HEK293 (cell line): ENCODE results near the gene RLN3.

Source experiments
- CTCF ChIA-PET: fragments of 350-600 bp; formaldehyde crosslinking; extraction: SDS; loops from one replicate; lab custom pipeline; 2021; ENCODE audit warnings: antibody characterized with exemption; lab: Yijun Ruan, JAX
- POLR2A ChIA-PET: fragments of 300-600 bp; formaldehyde crosslinking; extraction: SDS; loops from one replicate; lab custom pipeline; 2020; ENCODE audit warnings: antibody characterized with exemption, inconsistent platforms; lab: Yijun Ruan, JAX
- H3K27ac ChIP-seq: fragments of 200-500 bp; sonication (Bioruptor generic); 2 replicates; pipeline ENCODE4 v1.5.1; 2014; ENCODE audit warnings: low read depth, low read length, control low read depth, inconsistent platforms; ENCODE audit errors: extremely low read depth
- H3K36me3 ChIP-seq, 2 experiments: fragments of 200-500 bp in 1 of 2; sonication (Bioruptor generic) in 1 of 2; 1 replicate in 1 of 2; 2 replicates in 1 of 2; pipeline ENCODE4 v1.5.1; 2014 to 2017; ENCODE audit warnings: inconsistent platforms in 2 of 2, low read length in 2 of 2; ENCODE audit not compliant: control insufficient read depth in 2 of 2, insufficient read depth in 1 of 2
- H3K4me1 ChIP-seq: fragments of 200-500 bp; sonication (Bioruptor generic); 2 replicates; pipeline ENCODE4 v1.5.1; 2014; ENCODE audit warnings: mild to moderate bottlenecking, low read length, inconsistent platforms; ENCODE audit not compliant: control insufficient read depth, insufficient read depth
- H3K4me3 ChIP-seq: 2 replicates; pipeline ENCODE4 v1.5.1; 2011; ENCODE audit warnings: low read depth, mild to moderate bottlenecking, control low read depth, low read length, moderate library complexity
- H3K9me3 ChIP-seq: fragments of 200-500 bp; sonication (Bioruptor generic); 2 replicates; pipeline ENCODE4 v1.5.1; 2014; ENCODE audit warnings: low read depth, low read length, inconsistent platforms; ENCODE audit not compliant: control insufficient read depth, insufficient read depth
- KLF9 ChIP-seq: fragments of 450-650 bp; formaldehyde crosslinking; IDR thresholded peaks from 2 replicates; pipeline ENCODE4 v1.5.1; 2016; ENCODE audit warnings: missing biosample characterization, missing genetic modification characterization, low read depth
- RBAK ChIP-seq: fragments of 450-650 bp; formaldehyde crosslinking; IDR thresholded peaks from 2 replicates; pipeline ENCODE4 v1.5.1; 2016; ENCODE audit warnings: missing biosample characterization, missing genetic modification characterization
- SCRT2 ChIP-seq: fragments of 450-650 bp; formaldehyde crosslinking; IDR thresholded peaks from 2 replicates; pipeline ENCODE4 v1.5.1; 2016; ENCODE audit warnings: missing biosample characterization, missing genetic modification characterization
- TCF7L2 ChIP-seq: IDR thresholded peaks from 2 replicates; pipeline ENCODE4 v1.6.1; 2011; ENCODE audit warnings: low read depth, mild to moderate bottlenecking, inconsistent platforms, low read length, moderate library complexity, borderline replicate concordance
- YY2 ChIP-seq: fragments of 450-650 bp; formaldehyde crosslinking; IDR thresholded peaks from 2 replicates; pipeline ENCODE4 v1.5.1; 2016; ENCODE audit warnings: missing biosample characterization, missing genetic modification characterization
- ZBTB20 ChIP-seq: fragments of 450-650 bp; formaldehyde crosslinking; IDR thresholded peaks from 2 replicates; pipeline ENCODE4 v1.5.1; 2016; ENCODE audit warnings: missing biosample characterization, missing genetic modification characterization
- ZNF157 ChIP-seq: fragments of 450-650 bp; formaldehyde crosslinking; IDR thresholded peaks from 2 replicates; pipeline ENCODE4 v1.5.1; 2016; ENCODE audit warnings: missing biosample characterization, missing genetic modification characterization
- ZNF366 ChIP-seq: fragments of 450-650 bp; formaldehyde crosslinking; conservative IDR thresholded peaks from 2 replicates; pipeline ENCODE4 v1.5.1; 2016; ENCODE audit warnings: missing biosample characterization, missing genetic modification characterization
- ZNF549 ChIP-seq: fragments of 450-650 bp; IDR thresholded peaks from 2 replicates; pipeline ENCODE4 v1.5.1; 2018; ENCODE audit warnings: missing biosample characterization, missing genetic modification characterization, mild to moderate bottlenecking, inconsistent platforms, moderate library complexity
- ZNF555 ChIP-seq: fragments of 450-650 bp; formaldehyde crosslinking; conservative IDR thresholded peaks from 2 replicates; pipeline ENCODE4 v1.5.1; 2017; ENCODE audit warnings: missing biosample characterization, mild to moderate bottlenecking, missing genetic modification characterization, inconsistent platforms
- ZNF654 ChIP-seq: fragments of 450-650 bp; formaldehyde crosslinking; IDR thresholded peaks from 2 replicates; pipeline ENCODE4 v1.5.1; 2016; ENCODE audit warnings: low read depth, missing biosample characterization, missing genetic modification characterization
- ZNF670 ChIP-seq: fragments of 450-650 bp; formaldehyde crosslinking; IDR thresholded peaks from 2 replicates; pipeline ENCODE4 v1.5.1; 2016; ENCODE audit warnings: missing biosample characterization, missing genetic modification characterization, low read depth
- ZNF707 ChIP-seq: fragments of 450-650 bp; formaldehyde crosslinking; IDR thresholded peaks from 2 replicates; pipeline ENCODE4 v1.5.1; 2016; ENCODE audit warnings: missing biosample characterization, missing genetic modification characterization
- TF ChIP-seq, protein P1 (sequence below): fragments of 450-650 bp; formaldehyde crosslinking; IDR thresholded peaks from 2 replicates; pipeline ENCODE4 v1.5.1; 2016; ENCODE audit warnings: missing biosample characterization, missing genetic modification characterization
- TF ChIP-seq, protein P2 (sequence below): fragments of 450-650 bp; formaldehyde crosslinking; IDR thresholded peaks from 2 replicates; pipeline ENCODE4 v1.5.1; 2017; ENCODE audit warnings: missing biosample characterization, mild to moderate bottlenecking, missing genetic modification characterization, moderate library complexity
- TF ChIP-seq, protein P3 (sequence below): fragments of 450-650 bp; formaldehyde crosslinking; IDR thresholded peaks from 2 replicates; pipeline ENCODE4 v1.5.1; 2016; ENCODE audit warnings: missing biosample characterization, missing genetic modification characterization
- TF ChIP-seq, protein P4 (sequence below): fragments of 450-650 bp; formaldehyde crosslinking; IDR thresholded peaks from 2 replicates; pipeline ENCODE4 v1.5.1; 2016; ENCODE audit warnings: missing biosample characterization, missing genetic modification characterization
- TF ChIP-seq, protein P5 (sequence below): fragments of 450-650 bp; formaldehyde crosslinking; IDR thresholded peaks from 2 replicates; pipeline ENCODE4 v1.5.1; 2017; ENCODE audit warnings: missing biosample characterization, missing genetic modification characterization

RLN3 gene

DNA sequence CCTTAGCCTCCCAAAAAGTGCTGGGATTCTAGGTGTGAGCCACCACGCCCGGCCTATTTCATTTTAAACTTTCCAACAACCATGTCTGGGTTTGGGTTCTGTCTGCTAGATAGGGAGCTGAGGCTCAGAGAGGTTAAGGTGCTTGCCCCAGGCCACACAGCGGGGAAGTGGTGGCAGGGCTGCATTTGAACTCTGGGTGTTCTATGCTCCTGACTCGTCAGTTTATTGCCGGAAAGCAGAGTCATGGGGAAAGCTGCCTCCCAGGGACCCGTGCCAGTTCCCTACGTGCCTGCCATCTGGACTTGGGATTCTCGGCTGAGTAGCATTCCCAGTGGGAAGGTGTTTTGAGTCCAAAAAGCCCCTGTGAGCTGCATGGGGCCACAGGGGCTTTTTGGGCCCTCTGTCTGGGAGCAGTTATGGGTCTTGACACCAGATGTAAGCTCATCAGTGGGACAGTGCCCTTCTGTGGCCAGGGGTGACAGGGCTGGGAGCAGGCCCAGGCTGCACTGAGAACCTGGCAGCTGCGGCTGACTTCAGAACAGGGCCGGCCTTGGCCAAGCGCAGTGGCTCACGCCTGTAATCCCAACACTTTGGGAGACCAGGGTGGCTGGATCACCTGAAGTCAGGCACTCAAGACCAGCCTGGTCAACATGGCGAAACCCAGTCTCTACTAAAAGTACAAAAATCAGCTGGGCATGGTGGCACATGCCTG, 32.8 kb upstream of the RLN3 start:
- CTCF ChIA-PET: interaction anchor here (0.5 to 0.8 kb wide), 4 partner anchors 64 to 158 kb away, joined by 3 read pairs; no protein-coding TSS in a partner anchor
- Histone ChIP-seq H3K9me3 (no peaks in the 10 kb centered on the region), H3K4me1 (no peaks in the 10 kb centered on the region), H3K36me3 (peaks cover 11 to 37% of the 10 kb centered on the region in 2 experiments; a peak in 2 of 3 replicates), H3K27ac (no peak overlapping the region), H3K4me3 (no peak overlapping the region)
- TF ChIP-seq, protein P1, sequence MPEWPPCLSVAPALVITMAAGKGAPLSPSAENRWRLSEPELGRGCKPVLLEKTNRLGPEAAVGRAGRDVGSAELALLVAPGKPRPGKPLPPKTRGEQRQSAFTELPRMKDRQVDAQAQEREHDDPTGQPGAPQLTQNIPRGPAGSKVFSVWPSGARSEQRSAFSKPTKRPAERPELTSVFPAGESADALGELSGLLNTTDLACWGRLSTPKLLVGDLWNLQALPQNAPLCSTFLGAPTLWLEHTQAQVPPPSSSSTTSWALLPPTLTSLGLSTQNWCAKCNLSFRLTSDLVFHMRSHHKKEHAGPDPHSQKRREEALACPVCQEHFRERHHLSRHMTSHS (tag by site-specific recombination): no peak
- TF ChIP-seq ZNF670 (tag by site-specific recombination): no peak
- no peak for TF ChIP-seq ZBTB20 (tag by site-specific recombination)
- no peak for TF ChIP-seq ZNF707 (tag by site-specific recombination)
- TF ChIP-seq ZNF549: no peak
- TF ChIP-seq, protein P2, sequence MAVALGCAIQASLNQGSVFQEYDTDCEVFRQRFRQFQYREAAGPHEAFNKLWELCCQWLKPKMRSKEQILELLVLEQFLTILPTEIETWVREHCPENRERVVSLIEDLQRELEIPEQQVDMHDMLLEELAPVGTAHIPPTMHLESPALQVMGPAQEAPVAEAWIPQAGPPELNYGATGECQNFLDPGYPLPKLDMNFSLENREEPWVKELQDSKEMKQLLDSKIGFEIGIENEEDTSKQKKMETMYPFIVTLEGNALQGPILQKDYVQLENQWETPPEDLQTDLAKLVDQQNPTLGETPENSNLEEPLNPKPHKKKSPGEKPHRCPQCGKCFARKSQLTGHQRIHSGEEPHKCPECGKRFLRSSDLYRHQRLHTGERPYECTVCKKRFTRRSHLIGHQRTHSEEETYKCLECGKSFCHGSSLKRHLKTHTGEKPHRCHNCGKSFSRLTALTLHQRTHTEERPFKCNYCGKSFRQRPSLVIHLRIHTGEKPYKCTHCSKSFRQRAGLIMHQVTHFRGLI: no peak
- TF ChIP-seq SCRT2 (tag by site-specific recombination): no peak
- no peak for TF ChIP-seq ZNF366 (tag by site-specific recombination)
- TF ChIP-seq ZNF555 (tag by site-specific recombination): no peak
- TF ChIP-seq, protein P3, sequence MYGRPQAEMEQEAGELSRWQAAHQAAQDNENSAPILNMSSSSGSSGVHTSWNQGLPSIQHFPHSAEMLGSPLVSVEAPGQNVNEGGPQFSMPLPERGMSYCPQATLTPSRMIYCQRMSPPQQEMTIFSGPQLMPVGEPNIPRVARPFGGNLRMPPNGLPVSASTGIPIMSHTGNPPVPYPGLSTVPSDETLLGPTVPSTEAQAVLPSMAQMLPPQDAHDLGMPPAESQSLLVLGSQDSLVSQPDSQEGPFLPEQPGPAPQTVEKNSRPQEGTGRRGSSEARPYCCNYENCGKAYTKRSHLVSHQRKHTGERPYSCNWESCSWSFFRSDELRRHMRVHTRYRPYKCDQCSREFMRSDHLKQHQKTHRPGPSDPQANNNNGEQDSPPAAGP: no peak
- TF ChIP-seq, protein P4, sequence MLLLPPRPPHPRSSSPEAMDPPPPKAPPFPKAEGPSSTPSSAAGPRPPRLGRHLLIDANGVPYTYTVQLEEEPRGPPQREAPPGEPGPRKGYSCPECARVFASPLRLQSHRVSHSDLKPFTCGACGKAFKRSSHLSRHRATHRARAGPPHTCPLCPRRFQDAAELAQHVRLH (tag by site-specific recombination): no peak
- no peak for TF ChIP-seq RBAK (tag by site-specific recombination)
- no peak for TF ChIP-seq TCF7L2
- no peak for TF ChIP-seq YY2 (tag by site-specific recombination)
- TF ChIP-seq ZNF654: no peak
- TF ChIP-seq, protein P5, sequence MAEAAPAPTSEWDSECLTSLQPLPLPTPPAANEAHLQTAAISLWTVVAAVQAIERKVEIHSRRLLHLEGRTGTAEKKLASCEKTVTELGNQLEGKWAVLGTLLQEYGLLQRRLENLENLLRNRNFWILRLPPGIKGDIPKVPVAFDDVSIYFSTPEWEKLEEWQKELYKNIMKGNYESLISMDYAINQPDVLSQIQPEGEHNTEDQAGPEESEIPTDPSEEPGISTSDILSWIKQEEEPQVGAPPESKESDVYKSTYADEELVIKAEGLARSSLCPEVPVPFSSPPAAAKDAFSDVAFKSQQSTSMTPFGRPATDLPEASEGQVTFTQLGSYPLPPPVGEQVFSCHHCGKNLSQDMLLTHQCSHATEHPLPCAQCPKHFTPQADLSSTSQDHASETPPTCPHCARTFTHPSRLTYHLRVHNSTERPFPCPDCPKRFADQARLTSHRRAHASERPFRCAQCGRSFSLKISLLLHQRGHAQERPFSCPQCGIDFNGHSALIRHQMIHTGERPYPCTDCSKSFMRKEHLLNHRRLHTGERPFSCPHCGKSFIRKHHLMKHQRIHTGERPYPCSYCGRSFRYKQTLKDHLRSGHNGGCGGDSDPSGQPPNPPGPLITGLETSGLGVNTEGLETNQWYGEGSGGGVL (tag by site-specific recombination): no peak
- TF ChIP-seq ZNF157 (tag by site-specific recombination): no peak
- TF ChIP-seq KLF9 (tag by site-specific recombination): no peak
- POLR2A ChIA-PET: interaction anchor here (1.0 kb wide), 1 partner anchor 12 kb away, joined by 5 read pairs; no protein-coding TSS in a partner anchor
